BE2C (cell line): ENCODE results near the gene PLA2G7. TPM values are rescaled to one million over a fixed set of nuclear protein-coding genes. Genes with fewer than 3 reads are reported as not detected.
A peak's percentile ranks its signal among the peaks of the same experiment; 100 is the strongest.
"Not testable (repeated sequence)": the region's sequence is repeated elsewhere in the genome, so short reads cannot be mapped to it uniquely, and the experiment has no call there.

Experiments
- DNase-seq: peaks from one replicate; pipeline ENCODE4 v3.0.0-alpha.2; 2020
- H3K27me3 ChIP-seq: fragments of 250-450 bp; sonication (Bioruptor Pico); 2 replicates; pipeline ENCODE4 v1.5.1; 2020; ENCODE audit warnings: mild to moderate bottlenecking
- H3K36me3 ChIP-seq: fragments of 250-450 bp; sonication (Bioruptor Pico); 2 replicates; pipeline ENCODE4 v1.5.1; 2020; ENCODE audit warnings: mild to moderate bottlenecking
- H3K4me1 ChIP-seq: fragments of 250-450 bp; sonication (Bioruptor Pico); 2 replicates; pipeline ENCODE4 v1.5.1; 2020
- H3K4me3 ChIP-seq: 2 replicates; pipeline ENCODE4 v1.5.1; 2011; ENCODE audit warnings: low read depth, low read length
- H3K9me3 ChIP-seq: fragments of 250-450 bp; sonication (Bioruptor Pico); 2 replicates; pipeline ENCODE4 v1.5.1; 2020
- polyA plus RNA-seq: library from polyadenylated mRNA; unstranded; fragments of >200 nt; gene quantifications from one replicate; pipeline ENCODE4 v1.2.1, GENCODE V29; 2012; ENCODE audit warnings: low read depth, missing spikeins; ENCODE audit not compliant: insufficient read length, insufficient read depth
- TF ChIP-seq, protein P1 (sequence below): IDR thresholded peaks from 2 replicates; pipeline ENCODE4 v1.5.1; 2012; ENCODE audit warnings: mild to moderate bottlenecking, low read depth, low read length

Gene PLA2G7
- not detected for polyA plus RNA-seq

DNA sequence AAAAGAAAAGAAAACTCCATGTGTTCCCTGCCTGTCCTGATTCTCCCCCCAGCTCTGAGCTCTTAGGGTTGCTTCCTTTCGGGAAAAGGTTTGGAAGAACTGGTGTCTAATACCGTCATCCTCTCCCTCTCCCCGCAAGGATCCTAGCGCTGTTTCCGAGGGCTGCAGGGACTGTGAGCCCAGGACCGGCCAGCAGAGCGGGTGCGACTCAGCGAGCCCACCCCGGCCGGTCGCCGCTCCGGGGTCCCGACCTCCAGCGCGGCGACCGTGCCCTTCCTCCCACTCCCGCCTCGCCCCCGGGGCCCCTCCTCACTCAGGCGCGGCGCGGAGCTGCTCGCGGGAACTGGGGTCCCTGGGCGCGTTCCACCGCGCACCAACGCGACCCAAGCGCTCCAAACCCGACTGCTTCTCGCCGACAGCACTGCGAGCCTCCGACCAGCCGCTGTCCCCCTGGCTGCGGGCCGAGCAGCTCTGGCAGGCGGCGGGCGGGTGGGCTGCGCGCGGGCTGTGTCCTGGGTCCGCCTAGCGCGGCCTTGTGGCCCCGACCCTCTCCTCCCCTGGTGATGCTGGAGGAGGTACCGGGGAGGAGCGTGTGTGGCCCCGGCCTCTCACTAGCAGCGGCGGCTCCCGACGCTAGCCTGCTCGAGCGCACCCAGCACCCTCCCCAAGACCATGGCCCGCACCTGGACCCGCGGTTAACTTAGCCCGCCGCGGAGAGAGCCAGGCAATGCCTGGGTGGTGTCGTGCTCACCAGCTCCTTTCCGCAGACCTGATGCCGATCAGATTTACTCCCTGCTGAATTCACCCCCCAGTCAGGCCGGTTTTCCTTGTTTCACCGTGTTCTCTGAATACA lies at the start of gene PLA2G7:
TSS of gene PLA2G7 (minus strand) at position 509 of the 853 bp plus-strand sequence. CDS start 12,484 bp downstream, outside the sequence.
- Histone ChIP-seq H3K4me3 (no peak within 1 kb of the TSS), H3K36me3 (no peaks in the 10 kb centered on the region), H3K27me3 (peaks cover 25% of the 10 kb centered on the region), H3K9me3 (no peaks in the 10 kb centered on the region), H3K4me1 (no peaks in the 10 kb centered on the region)
- DNase-seq: no peak
- TF ChIP-seq, protein P1, sequence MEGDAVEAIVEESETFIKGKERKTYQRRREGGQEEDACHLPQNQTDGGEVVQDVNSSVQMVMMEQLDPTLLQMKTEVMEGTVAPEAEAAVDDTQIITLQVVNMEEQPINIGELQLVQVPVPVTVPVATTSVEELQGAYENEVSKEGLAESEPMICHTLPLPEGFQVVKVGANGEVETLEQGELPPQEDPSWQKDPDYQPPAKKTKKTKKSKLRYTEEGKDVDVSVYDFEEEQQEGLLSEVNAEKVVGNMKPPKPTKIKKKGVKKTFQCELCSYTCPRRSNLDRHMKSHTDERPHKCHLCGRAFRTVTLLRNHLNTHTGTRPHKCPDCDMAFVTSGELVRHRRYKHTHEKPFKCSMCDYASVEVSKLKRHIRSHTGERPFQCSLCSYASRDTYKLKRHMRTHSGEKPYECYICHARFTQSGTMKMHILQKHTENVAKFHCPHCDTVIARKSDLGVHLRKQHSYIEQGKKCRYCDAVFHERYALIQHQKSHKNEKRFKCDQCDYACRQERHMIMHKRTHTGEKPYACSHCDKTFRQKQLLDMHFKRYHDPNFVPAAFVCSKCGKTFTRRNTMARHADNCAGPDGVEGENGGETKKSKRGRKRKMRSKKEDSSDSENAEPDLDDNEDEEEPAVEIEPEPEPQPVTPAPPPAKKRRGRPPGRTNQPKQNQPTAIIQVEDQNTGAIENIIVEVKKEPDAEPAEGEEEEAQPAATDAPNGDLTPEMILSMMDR: no peak

DNA sequence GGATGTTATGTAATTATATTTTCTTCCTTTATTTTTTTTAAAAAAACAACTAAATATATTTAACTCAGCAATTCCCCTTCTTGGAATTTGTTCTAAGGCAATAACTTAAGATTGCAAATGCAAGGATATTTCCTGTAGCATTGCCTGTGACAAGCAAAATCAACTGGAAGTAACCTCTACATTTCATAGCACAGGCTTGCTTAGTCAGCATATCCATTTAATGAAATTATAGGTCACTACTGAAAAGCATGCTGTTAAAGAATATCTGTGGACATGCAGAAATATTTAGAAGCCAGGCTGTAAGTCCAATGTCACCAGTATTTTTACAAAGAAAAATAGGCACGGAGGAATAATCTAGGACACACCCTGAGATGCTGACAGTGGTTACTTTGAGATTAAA lies 49.4 kb upstream of the PLA2G7 start:
- no peaks in the 10 kb centered on the region for H3K27me3 ChIP-seq
- no peaks in the 10 kb centered on the region for H3K9me3 ChIP-seq
- H3K4me3 ChIP-seq: no peak overlapping the region
- H3K36me3 ChIP-seq: no peaks in the 10 kb centered on the region
- no peak for DNase-seq
- H3K4me1 ChIP-seq: no peaks in the 10 kb centered on the region
- TF ChIP-seq, protein P1: no peak

DNA sequence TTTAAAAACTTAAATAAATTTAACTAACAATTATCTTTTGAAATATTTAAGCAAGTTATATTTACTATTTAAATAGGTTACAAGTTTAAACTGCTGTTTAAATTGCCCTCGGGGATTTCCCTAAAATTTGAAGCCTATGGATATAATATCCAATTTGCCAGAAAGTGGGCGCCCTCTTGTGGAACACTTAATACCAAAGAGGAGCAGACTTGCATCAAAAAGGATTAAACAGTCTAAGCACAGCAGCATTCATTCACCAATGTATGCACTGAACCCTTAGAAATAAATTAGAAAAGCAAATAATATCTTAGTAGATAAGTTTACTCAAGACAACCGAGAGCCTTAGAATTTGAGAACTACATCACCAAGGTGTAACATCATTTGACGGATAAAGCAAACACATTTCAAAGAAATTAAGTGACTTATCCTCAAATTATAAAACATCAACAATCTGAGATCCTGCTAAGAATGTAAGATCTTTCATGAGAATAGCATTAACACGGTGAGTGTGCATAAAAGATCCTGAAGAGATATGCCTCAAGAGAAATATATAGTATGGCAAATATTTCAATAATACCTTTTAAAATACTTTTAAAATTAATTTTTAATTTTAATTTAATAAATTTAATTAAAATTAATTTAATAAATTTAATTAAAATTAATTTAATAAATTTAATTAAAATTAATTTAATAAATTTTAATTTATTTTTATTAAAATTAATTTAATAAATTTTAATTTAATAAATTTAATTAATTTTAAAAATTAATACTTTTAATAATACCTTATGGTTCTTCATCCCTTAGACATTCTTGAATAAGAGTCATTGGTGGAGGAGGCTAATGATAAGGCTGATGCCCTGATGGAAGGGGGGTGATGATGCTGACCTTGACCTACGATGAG lies 46.6 kb upstream of the PLA2G7 start:
- TF ChIP-seq, protein P1: peak; percentile 75
- Histone ChIP-seq H3K27me3 (no peaks in the 10 kb centered on the region), H3K4me3 (no peak overlapping the region), H3K9me3 (no peaks in the 10 kb centered on the region), H3K36me3 (no peaks in the 10 kb centered on the region), H3K4me1 (no peaks in the 10 kb centered on the region)
- DNase-seq: peak; percentile 56

GRCh38 chr6:46777476-46778346 lies 42.5 kb upstream of the PLA2G7 start:
- no peaks in the 10 kb centered on the region for H3K27me3 ChIP-seq
- no peaks in the 10 kb centered on the region for H3K4me1 ChIP-seq
- no peak for DNase-seq
- H3K9me3 ChIP-seq: no peaks in the 10 kb centered on the region
- TF ChIP-seq, protein P1: no peak
- no peak overlapping the region for H3K4me3 ChIP-seq
- no peaks in the 10 kb centered on the region for H3K36me3 ChIP-seq

- TF ChIP-seq, protein P1: no peak
- Histone ChIP-seq H3K4me3 (no peak overlapping the region), H3K9me3 (no peaks in the 10 kb centered on the region), H3K4me1 (no peaks in the 10 kb centered on the region), H3K36me3 (no peaks in the 10 kb centered on the region), H3K27me3 (no peaks in the 10 kb centered on the region)
- no peak for DNase-seq
These were observed 41.0 kb upstream of the PLA2G7 start for GRCh38 chr6:46776070-46776712.

DNA sequence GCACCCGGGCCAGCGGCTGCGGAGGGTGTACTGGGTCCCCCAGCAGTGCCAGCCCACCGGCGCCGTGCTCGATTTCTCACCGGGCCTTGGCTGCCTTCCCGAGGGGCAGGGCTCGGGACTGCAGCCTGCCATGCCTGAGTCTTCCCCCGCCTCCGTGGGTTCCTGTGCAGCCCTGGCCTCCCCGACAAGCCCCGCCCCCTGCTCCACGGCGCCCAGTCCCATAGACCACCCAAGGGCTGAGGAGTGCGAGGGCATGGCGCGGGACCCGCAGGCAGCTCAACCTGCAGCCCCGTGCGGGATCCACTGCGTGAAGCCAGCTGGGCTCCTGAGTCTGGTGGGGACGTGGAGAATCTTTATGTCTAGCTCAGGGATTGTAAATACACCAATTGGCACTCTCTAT lies 39.6 kb upstream of the PLA2G7 start:
- H3K27me3 ChIP-seq, H3K9me3 ChIP-seq, H3K36me3 ChIP-seq, H3K4me1 ChIP-seq, H3K4me3 ChIP-seq: not testable (repeated sequence)
- DNase-seq: peak; percentile 6
